HTERT RPE-1 (cell line): ENCODE measurements around the gene OLFML1.

ENCODE experiments used
- in situ Hi-C: fragments of 300-500 bp; cut with MboI; formaldehyde crosslinking; loops from 4 replicates; pipeline ENCODE4 v1.14.3; 2020; ENCODE audit warnings: low sequenced_read_pairs

The OLFML1 gene

GRCh38 chr11:7473717-7474116 lies 11.6 kb upstream of the OLFML1 start:
- in situ Hi-C loops: no loop called here

- in situ Hi-C loops: no loop called here
Observed at GRCh38 chr11:7480113-7480512, 5.2 kb upstream of the OLFML1 start.

- in situ Hi-C loops: no loop called here
Observed at GRCh38 chr11:7484131-7484530, 1.2 kb upstream of the OLFML1 start.

- in situ Hi-C loops: no loop called here
Observed at GRCh38 chr11:7484645-7485044, 661 bp upstream of the OLFML1 start.

- in situ Hi-C loops: no loop called here
Observed at GRCh38 chr11:7486098-7486780, 933 bp downstream of the OLFML1 start.

GRCh38 chr11:7486781-7487140 lies 1.5 kb downstream of the OLFML1 start:
- in situ Hi-C loops: no loop called here

GRCh38 chr11:7487360-7487759 lies 2.1 kb downstream of the OLFML1 start:
- in situ Hi-C loops: no loop called here

GRCh38 chr11:7488681-7489080 lies 3.4 kb downstream of the OLFML1 start:
- in situ Hi-C loops: no loop called here

GRCh38 chr11:7489376-7489775 lies 4.1 kb downstream of the OLFML1 start:
- in situ Hi-C loops: no loop called here

- in situ Hi-C loops: no loop called here
Observed at GRCh38 chr11:7490054-7490453, 4.7 kb downstream of the OLFML1 start.

GRCh38 chr11:7490535-7490934 lies 5.2 kb downstream of the OLFML1 start:
- in situ Hi-C loops: no loop called here

GRCh38 chr11:7492253-7492652 lies 6.9 kb downstream of the OLFML1 start:
- in situ Hi-C loops: no loop called here

GRCh38 chr11:7493670-7494069 lies 8.4 kb downstream of the OLFML1 start:
- in situ Hi-C loops: no loop called here

- in situ Hi-C loops: no loop called here
Observed at GRCh38 chr11:7494086-7494745, 8.9 kb downstream of the OLFML1 start.

- in situ Hi-C loops: no loop called here
Observed at GRCh38 chr11:7495882-7496551, 10.7 kb downstream of the OLFML1 start.

- in situ Hi-C loops: no loop called here
Observed at GRCh38 chr11:7498193-7498592, 12.9 kb downstream of the OLFML1 start.

GRCh38 chr11:7499081-7499480 lies 13.8 kb downstream of the OLFML1 start:
- in situ Hi-C loops: no loop called here

GRCh38 chr11:7500251-7500650 lies 14.9 kb downstream of the OLFML1 start:
- in situ Hi-C loops: no loop called here

- in situ Hi-C loops: no loop called here
Observed at GRCh38 chr11:7501251-7501650, 15.9 kb downstream of the OLFML1 start.

- in situ Hi-C loops: no loop called here
Observed at GRCh38 chr11:7501894-7502293, 16.6 kb downstream of the OLFML1 start.

- in situ Hi-C loops: no loop called here
Observed at GRCh38 chr11:7506243-7506642, 20.9 kb downstream of the OLFML1 start.

GRCh38 chr11:7508087-7508486 lies 22.8 kb downstream of the OLFML1 start:
- in situ Hi-C loops: no loop called here
